Measurements from ENCODE around the gene TMEM135.
"Not testable (repeated sequence)": the region's sequence is repeated elsewhere in the genome, so short reads cannot be mapped to it uniquely, and the experiment has no call there.

DNA sequence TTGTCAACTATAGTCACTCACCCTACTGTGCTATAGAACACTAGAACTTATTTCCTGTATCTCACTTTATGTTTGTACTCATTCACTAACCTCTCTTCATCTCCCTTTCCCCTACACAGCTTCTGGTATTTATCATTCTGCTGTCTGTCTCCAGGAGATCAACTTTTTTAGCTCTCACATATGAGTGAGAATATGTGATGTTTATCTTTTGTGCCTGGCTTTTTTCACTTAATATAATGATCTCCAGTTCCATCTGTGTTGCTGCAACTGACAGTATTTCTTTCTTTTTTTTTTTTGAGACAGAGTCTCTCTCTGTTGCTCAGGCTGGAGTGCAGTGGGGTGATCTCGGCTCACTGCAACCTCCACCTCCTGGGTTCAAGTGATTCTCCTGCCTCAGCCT lies 68.1 kb downstream of the TMEM135 start:
- TF ChIP-seq, protein P1, sequence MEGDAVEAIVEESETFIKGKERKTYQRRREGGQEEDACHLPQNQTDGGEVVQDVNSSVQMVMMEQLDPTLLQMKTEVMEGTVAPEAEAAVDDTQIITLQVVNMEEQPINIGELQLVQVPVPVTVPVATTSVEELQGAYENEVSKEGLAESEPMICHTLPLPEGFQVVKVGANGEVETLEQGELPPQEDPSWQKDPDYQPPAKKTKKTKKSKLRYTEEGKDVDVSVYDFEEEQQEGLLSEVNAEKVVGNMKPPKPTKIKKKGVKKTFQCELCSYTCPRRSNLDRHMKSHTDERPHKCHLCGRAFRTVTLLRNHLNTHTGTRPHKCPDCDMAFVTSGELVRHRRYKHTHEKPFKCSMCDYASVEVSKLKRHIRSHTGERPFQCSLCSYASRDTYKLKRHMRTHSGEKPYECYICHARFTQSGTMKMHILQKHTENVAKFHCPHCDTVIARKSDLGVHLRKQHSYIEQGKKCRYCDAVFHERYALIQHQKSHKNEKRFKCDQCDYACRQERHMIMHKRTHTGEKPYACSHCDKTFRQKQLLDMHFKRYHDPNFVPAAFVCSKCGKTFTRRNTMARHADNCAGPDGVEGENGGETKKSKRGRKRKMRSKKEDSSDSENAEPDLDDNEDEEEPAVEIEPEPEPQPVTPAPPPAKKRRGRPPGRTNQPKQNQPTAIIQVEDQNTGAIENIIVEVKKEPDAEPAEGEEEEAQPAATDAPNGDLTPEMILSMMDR (IDR thresholded peaks at IDR 0.05): not testable (repeated sequence)
- not testable (repeated sequence) for TF ChIP-seq POLR2AphosphoS5 (IDR thresholded peaks at IDR 0.05)

All from breast epithelium (tissue), 3 donors.